KMS-11 (cell line): ENCODE measurements around the gene HAPLN2.
"Not testable (repeated sequence)": the region's sequence is repeated elsewhere in the genome, so short reads cannot be mapped to it uniquely, and the experiment has no call there.

Experiments used
- H2AFZ ChIP-seq: fragments of 200-600 bp; sonication (generic); 2 replicates; pipeline ENCODE4 v1.6.1; 2016; ENCODE audit warnings: antibody characterized with exemption, mixed run types, low read depth
- H3K27ac ChIP-seq: fragments of 200-600 bp; sonication (generic); 2 replicates; pipeline ENCODE4 v1.6.1; 2016; ENCODE audit warnings: mild to moderate bottlenecking, mixed run types
- H3K27me3 ChIP-seq: fragments of 200-600 bp; sonication (generic); 2 replicates; pipeline ENCODE4 v1.6.1; 2017; ENCODE audit warnings: mild to moderate bottlenecking, low read depth, mixed run types, moderate library complexity; ENCODE audit not compliant: insufficient read depth
- H3K36me3 ChIP-seq: fragments of 200-600 bp; sonication (generic); 2 replicates; pipeline ENCODE4 v1.6.1; 2017; ENCODE audit warnings: mild to moderate bottlenecking, mixed run types; ENCODE audit not compliant: insufficient read depth
- H3K4me1 ChIP-seq: fragments of 200-600 bp; sonication (generic); 2 replicates; pipeline ENCODE4 v1.6.1; 2016; ENCODE audit warnings: mild to moderate bottlenecking, low read depth, mixed run types; ENCODE audit not compliant: poor library complexity, severe bottlenecking
- H3K4me2 ChIP-seq: fragments of 200-600 bp; sonication (generic); 2 replicates; pipeline ENCODE4 v1.7.0; 2016; ENCODE audit warnings: mild to moderate bottlenecking, mixed run types
- H3K4me3 ChIP-seq: fragments of 200-600 bp; sonication (generic); IDR thresholded peaks from 2 replicates; pipeline ENCODE4 v1.6.1; 2017; ENCODE audit warnings: low read depth, low read length, mixed read lengths; ENCODE audit not compliant: insufficient read depth
- H3K79me2 ChIP-seq: fragments of 200-600 bp; sonication (generic); 2 replicates; pipeline ENCODE4 v1.6.1; 2016; ENCODE audit warnings: low read depth, mixed run types; ENCODE audit not compliant: insufficient read depth
- H3K9ac ChIP-seq: fragments of 200-600 bp; sonication (generic); 2 replicates; pipeline ENCODE4 v1.6.1; 2016; ENCODE audit warnings: mild to moderate bottlenecking, mixed run types
- H4K20me1 ChIP-seq: fragments of 200-600 bp; sonication (generic); 2 replicates; pipeline ENCODE4 v1.6.1; 2016; ENCODE audit warnings: mild to moderate bottlenecking, mixed run types; ENCODE audit not compliant: insufficient read depth
- TF ChIP-seq, protein P1 (sequence below): fragments of 200-600 bp; sonication (generic); conservative IDR thresholded peaks from 2 replicates; pipeline ENCODE4 v1.6.1; 2017; ENCODE audit warnings: low read depth, mild to moderate bottlenecking, antibody characterized with exemption, low read length, moderate library complexity, mixed read lengths

The HAPLN2 gene

GRCh38 chr1:156586323-156586722 lies 32.9 kb upstream of the HAPLN2 start:
- Histone ChIP-seq H3K4me2 (no peak overlapping the region), H3K36me3 (no peaks in the 10 kb centered on the region)

GRCh38 chr1:156586892-156587477 lies 32.2 kb upstream of the HAPLN2 start:
- TF ChIP-seq, protein P1, sequence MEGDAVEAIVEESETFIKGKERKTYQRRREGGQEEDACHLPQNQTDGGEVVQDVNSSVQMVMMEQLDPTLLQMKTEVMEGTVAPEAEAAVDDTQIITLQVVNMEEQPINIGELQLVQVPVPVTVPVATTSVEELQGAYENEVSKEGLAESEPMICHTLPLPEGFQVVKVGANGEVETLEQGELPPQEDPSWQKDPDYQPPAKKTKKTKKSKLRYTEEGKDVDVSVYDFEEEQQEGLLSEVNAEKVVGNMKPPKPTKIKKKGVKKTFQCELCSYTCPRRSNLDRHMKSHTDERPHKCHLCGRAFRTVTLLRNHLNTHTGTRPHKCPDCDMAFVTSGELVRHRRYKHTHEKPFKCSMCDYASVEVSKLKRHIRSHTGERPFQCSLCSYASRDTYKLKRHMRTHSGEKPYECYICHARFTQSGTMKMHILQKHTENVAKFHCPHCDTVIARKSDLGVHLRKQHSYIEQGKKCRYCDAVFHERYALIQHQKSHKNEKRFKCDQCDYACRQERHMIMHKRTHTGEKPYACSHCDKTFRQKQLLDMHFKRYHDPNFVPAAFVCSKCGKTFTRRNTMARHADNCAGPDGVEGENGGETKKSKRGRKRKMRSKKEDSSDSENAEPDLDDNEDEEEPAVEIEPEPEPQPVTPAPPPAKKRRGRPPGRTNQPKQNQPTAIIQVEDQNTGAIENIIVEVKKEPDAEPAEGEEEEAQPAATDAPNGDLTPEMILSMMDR = no peak
- H3K79me2 ChIP-seq = peaks cover 2% of the 10 kb centered on the region; the same call in 1 of the 2 replicates
- peaks cover 23% of the 10 kb centered on the region for H3K4me1 ChIP-seq
- no peak overlapping the region for H3K9ac ChIP-seq
- no peaks in the 10 kb centered on the region for H4K20me1 ChIP-seq
- H2AFZ ChIP-seq = no peak overlapping the region
- H3K27me3 ChIP-seq = no peaks in the 10 kb centered on the region
- H3K4me2 ChIP-seq = no peak overlapping the region
- no peak overlapping the region for H3K27ac ChIP-seq
- H3K4me3 ChIP-seq = no peak overlapping the region
- H3K36me3 ChIP-seq = no peaks in the 10 kb centered on the region

More at GRCh38 chr1:156586323-156586722, 32.9 kb upstream of the HAPLN2 start:
- no peak overlapping the region for H2AFZ ChIP-seq
- H4K20me1 ChIP-seq = no peaks in the 10 kb centered on the region
- H3K4me3 ChIP-seq = no peak overlapping the region
- no peaks in the 10 kb centered on the region for H3K79me2 ChIP-seq
- H3K27ac ChIP-seq = no peak overlapping the region
- no peak overlapping the region for H3K9ac ChIP-seq
- TF ChIP-seq, protein P1 = no peak
- no peaks in the 10 kb centered on the region for H3K27me3 ChIP-seq
- peaks cover 22% of the 10 kb centered on the region for H3K4me1 ChIP-seq

DNA sequence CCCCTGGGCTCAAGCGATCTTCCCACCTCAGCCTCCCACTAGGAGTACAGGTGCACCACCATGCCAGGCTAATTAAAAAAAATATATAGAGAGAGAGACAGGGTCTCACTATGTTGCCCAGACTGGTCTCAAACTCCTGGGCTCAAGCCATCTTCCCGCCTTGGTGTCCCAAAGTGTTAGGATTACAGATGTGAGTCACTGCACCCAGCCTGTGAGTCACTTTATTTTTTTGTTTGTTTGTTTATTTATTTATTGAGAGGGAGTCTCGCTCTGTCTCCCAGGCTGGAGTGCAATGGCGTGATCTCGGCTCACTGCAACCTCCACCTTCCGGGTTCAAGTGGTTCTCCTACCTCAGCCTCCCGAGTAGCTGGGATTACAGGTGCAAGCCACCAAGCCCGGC lies 31.3 kb upstream of the HAPLN2 start:
- H3K4me3 ChIP-seq, H3K36me3 ChIP-seq: not testable (repeated sequence)

DNA sequence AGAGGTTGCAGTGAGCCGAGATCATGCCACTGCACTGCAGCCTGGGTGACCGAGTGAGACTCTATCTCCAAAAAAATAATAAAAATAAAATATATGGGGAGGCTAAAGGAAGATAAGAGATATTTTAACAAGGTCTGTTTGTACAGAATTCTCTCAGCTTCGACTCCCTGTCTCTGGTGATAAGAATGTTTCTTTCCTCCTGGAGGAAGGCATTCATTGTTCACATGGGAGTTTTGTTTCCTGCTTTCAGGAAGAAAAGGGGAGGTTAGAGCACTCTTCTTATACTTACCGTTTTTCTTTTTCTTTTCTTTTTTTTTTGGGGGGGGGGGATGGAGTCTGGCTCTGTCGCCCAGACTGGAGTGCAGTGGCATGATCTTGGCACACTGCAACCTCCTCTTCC lies 29.7 kb upstream of the HAPLN2 start:
- peaks cover 38% of the 10 kb centered on the region for H3K4me1 ChIP-seq
- H2AFZ ChIP-seq = no peak overlapping the region
- no peaks in the 10 kb centered on the region for H3K27me3 ChIP-seq
- H3K79me2 ChIP-seq = peaks cover 11% of the 10 kb centered on the region; the same call in 1 of the 2 replicates
- no peaks in the 10 kb centered on the region for H4K20me1 ChIP-seq
- no peak overlapping the region for H3K4me3 ChIP-seq
- TF ChIP-seq, protein P1 = no peak
- H3K27ac ChIP-seq = no peak overlapping the region
- H3K4me2 ChIP-seq = no peak overlapping the region
- peaks cover 6% of the 10 kb centered on the region; the same call in 1 of the 2 replicates for H3K36me3 ChIP-seq
- no peak overlapping the region for H3K9ac ChIP-seq

More for the DNA sequence above, 31.3 kb upstream of the HAPLN2 start:
- not testable (repeated sequence) for H3K9ac ChIP-seq, H3K4me2 ChIP-seq, H2AFZ ChIP-seq, H4K20me1 ChIP-seq, H3K27ac ChIP-seq, H3K27me3 ChIP-seq
- Histone ChIP-seq H3K79me2 (peaks cover 11% of the 10 kb centered on the region; the same call in 1 of the 2 replicates), H3K4me1 (peaks cover 33% of the 10 kb centered on the region)
